ENCODE data around the gene CCN6. TPM values are rescaled to one million over a fixed set of nuclear protein-coding genes. Genes with fewer than 3 reads are reported as not detected.
A peak's percentile ranks its signal among the peaks of the same experiment; 100 is the strongest.
"Not testable (repeated sequence)": the region's sequence is repeated elsewhere in the genome, so short reads cannot be mapped to it uniquely, and the experiment has no call there.

The CCN6 gene
- total RNA-seq, 3 donors from 2014 or later (not counting 1 experiment from before 2014, with no cell fraction given): not detected

- ATAC-seq (no peak), DNase-seq (no peak)
- peaks cover 0 to 5% of the 10 kb centered on the region in 2 donors for H3K4me1 Mint-ChIP-seq
- intact Hi-C loops (cut with micrococcal nuclease): loop anchor here (1.0 to 5.0 kb wide), 4 partner anchors 75 to 829 kb away; partner anchors contain the start of genes FYN and REV3L
- 35% methylated on average over 7 of the region's 7 CpGs for WGBS (ENCODE audit: insufficient coverage)
- H3K9me3 ChIP-seq (ENCODE audit: control insufficient read depth, insufficient read depth, low read length): no peaks in the 10 kb centered on the region
- no peaks in the 10 kb centered on the region for H3K4me1 ChIP-seq (ENCODE audit: control insufficient read depth, insufficient read depth, low read length)
- H3K27ac ChIP-seq (ENCODE audit: low read length): peak overlapping the region; percentile 90
- H3K4me3 Mint-ChIP-seq: no peak overlapping the region
- H3K36me3 ChIP-seq (ENCODE audit: control insufficient read depth, insufficient read depth, low read length): peaks cover 8% of the 10 kb centered on the region
- H3K27ac Mint-ChIP-seq: no peak overlapping the region
- H3K4me3 ChIP-seq (ENCODE audit: low read length): peak overlapping the region; percentile 86
- H3K36me3 Mint-ChIP-seq: no peaks in the 10 kb centered on the region
- peaks cover 20% of the 10 kb centered on the region for H3K27me3 ChIP-seq (ENCODE audit: control insufficient read depth, insufficient read depth, low read length)
- no peaks in the 10 kb centered on the region for H3K9me3 Mint-ChIP-seq
- H3K27me3 Mint-ChIP-seq (ENCODE audit: low read depth in 2 of 2): peaks cover 28 to 38% of the 10 kb centered on the region in 2 donors
- no peak for TF ChIP-seq CTCF (IDR thresholded peaks at IDR 0.05)
Measured at GRCh38 chr6:112087916-112088315, 34.0 kb downstream of the CCN6 start.

GRCh38 chr6:112096901-112097300 is 43.0 kb downstream of the CCN6 start:
- no peak for DNase-seq
- H3K4me1 ChIP-seq (ENCODE audit: control insufficient read depth, insufficient read depth, low read length): no peaks in the 10 kb centered on the region
- H3K27ac ChIP-seq (ENCODE audit: low read length): no peak overlapping the region
- ATAC-seq: no peak
- Mint-ChIP-seq H3K9me3 (no peaks in the 10 kb centered on the region), H3K4me1 (no peaks in the 10 kb centered on the region), H3K27ac (no peak overlapping the region), H3K27me3 (ENCODE audit: low read depth in 2 of 2) (peaks cover 16 to 26% of the 10 kb centered on the region in 2 donors), H3K36me3 (no peaks in the 10 kb centered on the region), H3K4me3 (no peak overlapping the region)
- intact Hi-C loops (cut with micrococcal nuclease): no loop called here
- TF ChIP-seq CTCF (IDR thresholded peaks at IDR 0.05): no peak
- H3K4me3 ChIP-seq (ENCODE audit: low read length): no peak overlapping the region
- H3K27me3 ChIP-seq (ENCODE audit: control insufficient read depth, insufficient read depth, low read length): no peaks in the 10 kb centered on the region
- WGBS (ENCODE audit: insufficient coverage): 94% methylated on average over 2 of the region's 2 CpGs
- no peaks in the 10 kb centered on the region for H3K9me3 ChIP-seq (ENCODE audit: control insufficient read depth, insufficient read depth, low read length)
- no peaks in the 10 kb centered on the region for H3K36me3 ChIP-seq (ENCODE audit: control insufficient read depth, insufficient read depth, low read length)

GRCh38 chr6:112100561-112100960 is 46.7 kb downstream of the CCN6 start:
- TF ChIP-seq CTCF (IDR thresholded peaks at IDR 0.05): no peak
- 93% methylated on average over 4 of the region's 4 CpGs for WGBS (ENCODE audit: insufficient coverage)
- Mint-ChIP-seq H3K27me3 (ENCODE audit: low read depth in 2 of 2) (peaks cover 7 to 35% of the 10 kb centered on the region in 2 donors), H3K27ac (no peak overlapping the region), H3K4me3 (no peak overlapping the region), H3K36me3 (peaks cover 11% of the 10 kb centered on the region), H3K4me1 (no peaks in the 10 kb centered on the region), H3K9me3 (peaks cover 0 to 3% of the 10 kb centered on the region in 2 donors)
- no peaks in the 10 kb centered on the region for H3K9me3 ChIP-seq (ENCODE audit: control insufficient read depth, insufficient read depth, low read length)
- no peaks in the 10 kb centered on the region for H3K27me3 ChIP-seq (ENCODE audit: control insufficient read depth, insufficient read depth, low read length)
- H3K27ac ChIP-seq (ENCODE audit: low read length): no peak overlapping the region
- ATAC-seq: no peak
- H3K4me1 ChIP-seq (ENCODE audit: control insufficient read depth, insufficient read depth, low read length): no peaks in the 10 kb centered on the region
- DNase-seq: no peak
- intact Hi-C loops (cut with micrococcal nuclease): no loop called here
- H3K4me3 ChIP-seq (ENCODE audit: low read length): no peak overlapping the region
- no peaks in the 10 kb centered on the region for H3K36me3 ChIP-seq (ENCODE audit: control insufficient read depth, insufficient read depth, low read length)

GRCh38 chr6:112106026-112106425 is 52.1 kb downstream of the CCN6 start:
- not testable (repeated sequence) for H3K9me3 Mint-ChIP-seq, DNase-seq

More at GRCh38 chr6:112106026-112106425, 52.1 kb downstream of the CCN6 start:
- WGBS (ENCODE audit: insufficient coverage): no CpG with 5 or more reads among the region's 2 CpGs
- peaks cover 11% of the 10 kb centered on the region for H3K36me3 Mint-ChIP-seq
- H3K9me3 ChIP-seq (ENCODE audit: control insufficient read depth, insufficient read depth, low read length); H3K4me1 ChIP-seq (ENCODE audit: control insufficient read depth, insufficient read depth, low read length); H3K4me3 ChIP-seq (ENCODE audit: low read length); H3K27ac ChIP-seq (ENCODE audit: low read length); ATAC-seq; H3K4me1 Mint-ChIP-seq; H3K36me3 ChIP-seq (ENCODE audit: control insufficient read depth, insufficient read depth, low read length); intact Hi-C loops (cut with micrococcal nuclease); H3K27ac Mint-ChIP-seq; H3K4me3 Mint-ChIP-seq; H3K27me3 ChIP-seq (ENCODE audit: control insufficient read depth, insufficient read depth, low read length): not testable (repeated sequence)
- H3K27me3 Mint-ChIP-seq (ENCODE audit: low read depth in 2 of 2): peaks cover 6 to 49% of the 10 kb centered on the region in 2 donors
